ENCODE data around the gene ZNF469. TPM values are rescaled to one million over a fixed set of nuclear protein-coding genes. Genes with fewer than 3 reads are reported as not detected.

ZNF469 gene
- total RNA-seq, 2 experiments from 2014 or later = 0.15 to 0.17 TPM

GRCh38 chr16:88372522-88372921, 10.2 kb upstream of the ZNF469 start:
- intact Hi-C loops (cut with micrococcal nuclease) = no loop called here
- Mint-ChIP-seq H3K27me3 (ENCODE audit: low read depth) (peaks cover 3% of the 10 kb centered on the region), H3K4me3 (no peak overlapping the region), H3K27ac (no peak overlapping the region), H3K9me3 (no peaks in the 10 kb centered on the region), H3K36me3 (ENCODE audit: low read depth) (no peaks in the 10 kb centered on the region), H3K4me1 (ENCODE audit: low read depth) (no peaks in the 10 kb centered on the region)
- CTCF ChIA-PET = no interaction called here
- no peak for DNase-seq

DNA sequence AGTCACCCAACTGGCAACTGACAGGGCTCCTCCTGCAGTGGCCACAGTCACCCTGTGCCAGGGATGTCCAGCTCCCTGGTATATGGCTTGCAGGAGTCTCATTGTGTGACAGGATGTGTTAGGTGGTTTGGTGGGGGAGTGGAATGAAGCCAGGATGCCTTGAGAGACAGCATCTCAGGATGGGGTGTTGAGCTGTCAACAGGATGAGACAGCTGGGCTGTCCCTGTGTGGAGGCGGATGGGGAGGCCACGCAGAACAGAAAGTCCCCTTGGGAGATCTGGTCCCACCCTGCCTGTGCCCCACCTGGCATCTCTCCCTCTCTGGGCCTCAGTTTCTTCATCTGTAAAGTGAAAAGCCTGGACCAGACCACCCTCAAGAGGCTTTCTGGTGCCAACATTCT, 9.5 kb upstream of the ZNF469 start:
- CTCF ChIA-PET = no interaction called here
- Mint-ChIP-seq H3K9me3 (no peaks in the 10 kb centered on the region), H3K36me3 (ENCODE audit: low read depth) (no peaks in the 10 kb centered on the region), H3K4me3 (no peak overlapping the region), H3K4me1 (ENCODE audit: low read depth) (no peaks in the 10 kb centered on the region), H3K27me3 (ENCODE audit: low read depth) (peaks cover 3% of the 10 kb centered on the region), H3K27ac (no peak overlapping the region)
- no peak for DNase-seq
- intact Hi-C loops (cut with micrococcal nuclease) = no loop called here

GRCh38 chr16:88373927-88374492, 8.7 kb upstream of the ZNF469 start:
- Mint-ChIP-seq H3K36me3 (ENCODE audit: low read depth) (no peaks in the 10 kb centered on the region), H3K4me3 (no peak overlapping the region), H3K27me3 (ENCODE audit: low read depth) (peaks cover 3% of the 10 kb centered on the region), H3K27ac (no peak overlapping the region), H3K9me3 (no peaks in the 10 kb centered on the region), H3K4me1 (ENCODE audit: low read depth) (no peaks in the 10 kb centered on the region)
- CTCF ChIA-PET = no interaction called here
- intact Hi-C loops (cut with micrococcal nuclease) = no loop called here
- no peak for DNase-seq

DNA sequence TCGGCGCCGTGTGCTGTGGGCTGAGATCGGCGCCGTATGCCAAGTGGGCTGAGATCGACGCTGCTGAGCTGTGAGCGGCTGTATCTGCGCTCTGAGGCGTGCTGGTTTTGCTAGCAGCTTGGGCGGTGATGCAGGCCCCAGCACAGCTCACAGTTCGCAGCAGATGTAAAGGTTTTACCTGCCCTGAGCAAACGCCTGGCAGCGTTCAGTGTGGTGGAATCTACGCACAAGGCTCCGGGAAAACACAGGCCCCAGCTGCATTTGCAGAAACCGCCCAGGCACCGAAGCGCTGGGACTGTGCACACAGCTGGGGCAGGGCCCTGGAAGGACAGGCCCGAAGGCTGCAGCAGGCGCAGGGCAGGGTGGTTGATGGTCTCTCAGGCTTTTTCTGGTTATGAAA, 8.0 kb upstream of the ZNF469 start:
- Mint-ChIP-seq H3K4me1 (ENCODE audit: low read depth) (no peaks in the 10 kb centered on the region), H3K36me3 (ENCODE audit: low read depth) (no peaks in the 10 kb centered on the region), H3K9me3 (no peaks in the 10 kb centered on the region), H3K27ac (no peak overlapping the region), H3K27me3 (ENCODE audit: low read depth) (peaks cover 3% of the 10 kb centered on the region), H3K4me3 (no peak overlapping the region)
- CTCF ChIA-PET = no interaction called here
- intact Hi-C loops (cut with micrococcal nuclease) = no loop called here
- DNase-seq = no peak

GRCh38 chr16:88375236-88375975, 7.4 kb upstream of the ZNF469 start:
- intact Hi-C loops (cut with micrococcal nuclease) = no loop called here
- DNase-seq = no peak
- H3K27ac Mint-ChIP-seq = no peak overlapping the region
- H3K27me3 Mint-ChIP-seq (ENCODE audit: low read depth) = peaks cover 3% of the 10 kb centered on the region
- H3K4me3 Mint-ChIP-seq = no peak overlapping the region
- no peaks in the 10 kb centered on the region for H3K36me3 Mint-ChIP-seq (ENCODE audit: low read depth)
- no peaks in the 10 kb centered on the region for H3K9me3 Mint-ChIP-seq
- H3K4me1 Mint-ChIP-seq (ENCODE audit: low read depth) = no peaks in the 10 kb centered on the region
- CTCF ChIA-PET = no interaction called here

GRCh38 chr16:88375996-88376834, 6.5 kb upstream of the ZNF469 start:
- no peaks in the 10 kb centered on the region for H3K4me1 Mint-ChIP-seq (ENCODE audit: low read depth)
- no peak overlapping the region for H3K27ac Mint-ChIP-seq
- H3K27me3 Mint-ChIP-seq (ENCODE audit: low read depth) = peaks cover 3% of the 10 kb centered on the region
- no peak overlapping the region for H3K4me3 Mint-ChIP-seq
- DNase-seq = no peak
- H3K36me3 Mint-ChIP-seq (ENCODE audit: low read depth) = no peaks in the 10 kb centered on the region
- no peaks in the 10 kb centered on the region for H3K9me3 Mint-ChIP-seq
- CTCF ChIA-PET = no interaction called here
- intact Hi-C loops (cut with micrococcal nuclease) = no loop called here

DNA sequence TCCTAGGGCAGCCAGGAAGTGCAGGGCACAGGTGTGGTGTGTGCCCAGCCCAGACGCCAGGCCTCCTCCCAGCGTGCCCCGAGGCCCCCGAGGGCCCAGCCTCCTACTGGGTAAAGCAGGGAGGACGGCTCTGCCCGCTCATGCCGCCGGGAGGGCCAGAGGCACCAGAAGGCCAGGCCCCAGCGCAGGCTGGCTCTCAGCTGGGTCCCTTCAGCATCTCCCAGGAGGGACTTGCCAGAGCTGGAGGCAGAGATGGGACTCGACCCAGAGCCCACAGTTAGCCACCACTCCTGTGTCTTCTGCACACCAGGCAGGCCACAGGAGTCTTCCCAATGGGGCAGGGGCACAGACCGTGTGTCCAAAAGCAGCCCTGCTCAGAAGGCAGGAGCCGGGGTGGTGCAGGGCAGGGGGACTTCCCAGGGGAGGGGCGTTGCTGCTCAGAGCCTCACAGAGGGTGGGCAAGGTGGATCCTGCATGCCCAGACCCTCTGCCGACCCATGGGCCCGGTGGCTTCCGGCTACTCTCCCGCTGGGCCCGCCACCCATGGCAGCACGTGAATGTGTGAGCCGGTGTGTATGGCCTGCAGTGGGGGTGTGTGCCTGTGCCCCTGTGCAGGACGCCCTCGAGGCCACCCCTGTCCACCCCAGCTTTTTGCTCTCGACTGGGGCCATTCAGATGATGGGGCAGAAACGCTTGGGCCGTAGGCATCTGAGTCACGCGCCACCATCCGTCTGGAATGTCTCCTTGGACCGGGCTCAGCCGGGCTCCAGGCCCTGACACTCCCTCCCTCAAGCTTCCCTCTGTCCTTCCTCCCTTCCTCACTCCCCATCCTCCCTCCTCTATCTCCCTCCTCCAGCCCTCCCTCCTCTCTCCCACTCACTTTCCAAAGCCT, 5.7 kb upstream of the ZNF469 start:
- intact Hi-C loops (cut with micrococcal nuclease) = no loop called here
- H3K36me3 Mint-ChIP-seq (ENCODE audit: low read depth) = no peaks in the 10 kb centered on the region
- no peaks in the 10 kb centered on the region for H3K4me1 Mint-ChIP-seq (ENCODE audit: low read depth)
- H3K9me3 Mint-ChIP-seq = no peaks in the 10 kb centered on the region
- DNase-seq = no peak
- H3K4me3 Mint-ChIP-seq = no peak overlapping the region
- CTCF ChIA-PET = no interaction called here
- no peak overlapping the region for H3K27ac Mint-ChIP-seq
- peaks cover 3% of the 10 kb centered on the region for H3K27me3 Mint-ChIP-seq (ENCODE audit: low read depth)

GRCh38 chr16:88377961-88378360, 4.8 kb upstream of the ZNF469 start:
- no peaks in the 10 kb centered on the region for H3K9me3 Mint-ChIP-seq
- no peak overlapping the region for H3K27ac Mint-ChIP-seq
- CTCF ChIA-PET = no interaction called here
- H3K4me3 Mint-ChIP-seq = no peak overlapping the region
- DNase-seq = no peak
- intact Hi-C loops (cut with micrococcal nuclease) = no loop called here
- peaks cover 4% of the 10 kb centered on the region for H3K4me1 Mint-ChIP-seq (ENCODE audit: low read depth)
- peaks cover 8% of the 10 kb centered on the region for H3K27me3 Mint-ChIP-seq (ENCODE audit: low read depth)
- H3K36me3 Mint-ChIP-seq (ENCODE audit: low read depth) = no peaks in the 10 kb centered on the region

DNA sequence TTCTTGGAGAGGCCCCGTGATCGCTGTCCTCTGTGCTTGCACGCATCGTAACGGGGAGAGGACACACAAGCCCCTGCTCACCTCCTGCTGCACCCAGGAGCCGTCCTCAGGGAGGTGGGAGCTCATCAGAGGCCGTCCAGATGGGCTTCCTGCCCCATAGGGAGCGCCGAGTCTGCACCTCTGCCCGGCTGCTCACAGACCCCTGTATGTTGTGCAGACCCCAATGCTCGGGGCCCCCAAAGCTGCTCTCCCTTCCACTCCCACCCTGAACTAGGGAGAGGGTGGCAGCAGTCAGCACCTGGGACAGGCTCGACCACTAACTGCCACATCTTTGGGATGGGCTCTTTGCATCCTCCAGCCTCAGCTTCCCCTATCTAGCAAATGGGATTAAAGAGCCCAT, 4.4 kb upstream of the ZNF469 start:
- peaks cover 4% of the 10 kb centered on the region for H3K4me1 Mint-ChIP-seq (ENCODE audit: low read depth)

DNA sequence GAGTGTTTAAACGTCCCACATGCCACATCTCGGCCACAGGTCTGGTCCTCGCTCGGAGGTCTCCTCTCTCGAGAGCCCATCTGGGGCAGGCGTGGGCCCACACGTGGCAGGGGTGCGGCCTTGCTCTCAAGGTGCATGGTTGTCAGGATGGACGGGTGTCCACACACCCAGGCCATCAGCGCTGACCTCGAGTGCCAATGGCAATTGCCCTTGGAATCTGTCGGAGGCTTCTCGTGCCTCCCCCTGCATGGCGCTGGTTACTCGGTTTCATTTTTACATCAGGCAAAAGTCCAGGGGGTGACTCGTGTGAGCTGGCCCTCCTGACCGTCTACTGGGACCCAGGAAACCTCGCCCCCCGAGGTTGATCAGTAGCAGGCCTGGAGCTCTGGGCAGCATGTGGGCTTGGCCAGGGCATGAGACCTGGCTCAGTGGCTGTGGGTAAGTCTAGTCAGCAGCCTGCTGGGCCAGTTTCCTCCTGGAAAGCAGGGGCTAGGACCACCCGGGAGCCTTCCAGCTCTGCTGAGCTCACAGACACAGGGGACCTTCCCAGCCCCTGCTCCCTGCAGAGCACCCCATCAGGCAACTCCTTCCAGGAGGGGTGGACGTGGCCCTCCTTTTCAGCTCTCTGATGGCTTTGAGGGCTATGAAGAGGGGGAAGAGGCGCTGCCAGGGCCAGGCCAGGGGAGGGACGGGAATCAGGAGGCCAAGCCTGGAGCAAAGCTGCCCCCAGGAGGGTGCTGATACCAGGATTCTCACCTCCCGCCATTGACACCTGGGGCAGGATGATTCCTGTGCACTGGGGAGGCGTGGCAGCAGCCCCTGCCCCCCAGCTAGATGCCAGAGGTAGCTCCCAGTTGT, 3.7 kb upstream of the ZNF469 start:
- intact Hi-C loops (cut with micrococcal nuclease) = no loop called here

More for the DNA sequence above, 4.4 kb upstream of the ZNF469 start:
- no peaks in the 10 kb centered on the region for H3K36me3 Mint-ChIP-seq (ENCODE audit: low read depth)
- no peaks in the 10 kb centered on the region for H3K9me3 Mint-ChIP-seq
- DNase-seq = no peak
- peaks cover 8% of the 10 kb centered on the region for H3K27me3 Mint-ChIP-seq (ENCODE audit: low read depth)
- no peak overlapping the region for H3K4me3 Mint-ChIP-seq
- intact Hi-C loops (cut with micrococcal nuclease) = no loop called here
- CTCF ChIA-PET = no interaction called here
- no peak overlapping the region for H3K27ac Mint-ChIP-seq

DNA sequence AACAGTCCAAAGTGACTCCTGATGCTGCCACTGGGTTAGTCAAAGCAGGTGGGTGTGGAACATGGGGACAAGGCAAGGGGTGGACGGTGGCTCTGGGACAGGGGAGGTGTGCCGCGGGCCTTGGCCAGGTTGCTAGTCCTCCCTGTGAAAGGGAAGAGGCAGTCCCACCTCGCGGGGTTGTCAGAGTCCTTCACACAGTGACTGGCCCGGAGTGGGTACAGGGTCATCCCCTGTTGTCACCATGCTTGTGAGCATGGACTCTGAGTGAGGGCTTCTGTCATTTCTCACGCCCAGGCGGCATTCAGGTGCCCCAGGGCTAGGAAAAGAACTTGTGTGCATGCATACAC, 3.1 kb upstream of the ZNF469 start:
- H3K27ac Mint-ChIP-seq = no peak overlapping the region
- intact Hi-C loops (cut with micrococcal nuclease) = no loop called here
- H3K4me1 Mint-ChIP-seq (ENCODE audit: low read depth) = peaks cover 4% of the 10 kb centered on the region
- no peaks in the 10 kb centered on the region for H3K9me3 Mint-ChIP-seq
- CTCF ChIA-PET = no interaction called here
- H3K4me3 Mint-ChIP-seq = no peak overlapping the region
- H3K27me3 Mint-ChIP-seq (ENCODE audit: low read depth) = peaks cover 16% of the 10 kb centered on the region
- no peak for DNase-seq
- no peaks in the 10 kb centered on the region for H3K36me3 Mint-ChIP-seq (ENCODE audit: low read depth)

More for the DNA sequence above, 3.7 kb upstream of the ZNF469 start:
- Mint-ChIP-seq H3K27ac (no peak overlapping the region), H3K4me1 (ENCODE audit: low read depth) (peaks cover 4% of the 10 kb centered on the region), H3K36me3 (ENCODE audit: low read depth) (no peaks in the 10 kb centered on the region), H3K27me3 (ENCODE audit: low read depth) (peaks cover 10% of the 10 kb centered on the region), H3K4me3 (no peak overlapping the region), H3K9me3 (no peaks in the 10 kb centered on the region)
- CTCF ChIA-PET = no interaction called here
- no peak for DNase-seq
